ENCODE results near the gene CTNNA2. TPM values are rescaled to one million over a fixed set of nuclear protein-coding genes. Genes with fewer than 3 reads are reported as not detected.

CTNNA2 gene
- total RNA-seq, 1 experiment from 2014 or later = not detected

GRCh38 chr2:79824086-79824786 lies 311.4 kb downstream of the CTNNA2 start:
- no peak for TF ChIP-seq CTCF (conservative IDR thresholded peaks at IDR 0.05)
- TF ChIP-seq EZH2 (IDR thresholded peaks at IDR 0.05; ENCODE audit: low read depth) = no peak
- H3K4me1 ChIP-seq (replicated peaks; ENCODE audit: insufficient read depth) = no peaks in the 10 kb centered on the region
- no TSS peak for BruUV-seq (replicated peaks)
- no peak overlapping the region for H3K4me2 ChIP-seq
- H3K27ac ChIP-seq = no peak overlapping the region
- no peak overlapping the region for H3K4me3 ChIP-seq
- H3K79me2 ChIP-seq (ENCODE audit: low read depth) = no peaks in the 10 kb centered on the region
- no peaks in the 10 kb centered on the region for H4K20me1 ChIP-seq (ENCODE audit: insufficient read depth)
- ChIA-PET POLR2A (ENCODE audit: unreplicated experiment) (no interaction called here), CTCF (no interaction called here)
- intact Hi-C loops (cut with micrococcal nuclease; ENCODE audit: unreplicated experiment) = no loop called here
- no peaks in the 10 kb centered on the region; the same call in 1 of the 2 replicates for H3K9me2 ChIP-seq (ENCODE audit: insufficient read depth)
- no peaks in the 10 kb centered on the region for H3K9me3 ChIP-seq (ENCODE audit: insufficient read depth, low read depth)
- H3F3A ChIP-seq (ENCODE audit: insufficient read depth, low read depth) = no peaks in the 10 kb centered on the region
- DNase-seq = no peak
- peaks cover 10% of the 10 kb centered on the region; the same call in 1 of the 2 replicates for H3K27me3 ChIP-seq (ENCODE audit: insufficient read depth, low read depth)
- H2AFZ ChIP-seq = no peak overlapping the region
- H3K36me3 ChIP-seq (ENCODE audit: low read depth) = no peaks in the 10 kb centered on the region

GRCh38 chr2:79827881-79828280 lies 315.0 kb downstream of the CTNNA2 start:
- H3K4me1 ChIP-seq (replicated peaks; ENCODE audit: insufficient read depth) = no peaks in the 10 kb centered on the region
- ChIA-PET CTCF (no interaction called here), POLR2A (ENCODE audit: unreplicated experiment) (no interaction called here)
- peaks cover 10% of the 10 kb centered on the region; the same call in 1 of the 2 replicates for H3K27me3 ChIP-seq (ENCODE audit: insufficient read depth, low read depth)
- no peaks in the 10 kb centered on the region for H3F3A ChIP-seq (ENCODE audit: insufficient read depth, low read depth)
- no peak overlapping the region for H3K27ac ChIP-seq
- no peaks in the 10 kb centered on the region for H4K20me1 ChIP-seq (ENCODE audit: insufficient read depth)
- H2AFZ ChIP-seq = no peak overlapping the region
- H3K9me2 ChIP-seq (ENCODE audit: insufficient read depth) = no peaks in the 10 kb centered on the region; the same call in 1 of the 2 replicates
- no peak for DNase-seq
- intact Hi-C loops (cut with micrococcal nuclease; ENCODE audit: unreplicated experiment) = no loop called here
- no peaks in the 10 kb centered on the region for H3K79me2 ChIP-seq (ENCODE audit: low read depth)
- TF ChIP-seq EZH2 (IDR thresholded peaks at IDR 0.05; ENCODE audit: low read depth) (no peak), CTCF (conservative IDR thresholded peaks at IDR 0.05) (no peak)
- H3K4me2 ChIP-seq = no peak overlapping the region
- H3K4me3 ChIP-seq = no peak overlapping the region
- H3K36me3 ChIP-seq (ENCODE audit: low read depth) = no peaks in the 10 kb centered on the region
- no peaks in the 10 kb centered on the region for H3K9me3 ChIP-seq (ENCODE audit: insufficient read depth, low read depth)
- BruUV-seq (replicated peaks) = no TSS peak

- TF ChIP-seq CTCF (conservative IDR thresholded peaks at IDR 0.05) (no peak), EZH2 (IDR thresholded peaks at IDR 0.05; ENCODE audit: low read depth) (no peak)
- Histone ChIP-seq H3K36me3 (ENCODE audit: low read depth) (no peaks in the 10 kb centered on the region), H3K27ac (no peak overlapping the region), H3K79me2 (ENCODE audit: low read depth) (no peaks in the 10 kb centered on the region), H4K20me1 (ENCODE audit: insufficient read depth) (no peaks in the 10 kb centered on the region), H3K4me3 (no peak overlapping the region), H3F3A (ENCODE audit: insufficient read depth, low read depth) (no peaks in the 10 kb centered on the region), H3K9me3 (ENCODE audit: insufficient read depth, low read depth) (no peaks in the 10 kb centered on the region), H3K9me2 (ENCODE audit: insufficient read depth) (no peaks in the 10 kb centered on the region; the same call in 1 of the 2 replicates), H3K4me1 (replicated peaks; ENCODE audit: insufficient read depth) (no peaks in the 10 kb centered on the region), H3K27me3 (ENCODE audit: insufficient read depth, low read depth) (peaks cover 10% of the 10 kb centered on the region; the same call in 1 of the 2 replicates), H3K4me2 (no peak overlapping the region), H2AFZ (no peak overlapping the region)
- BruUV-seq (replicated peaks) = no TSS peak
- CTCF ChIA-PET = no interaction called here
- intact Hi-C loops (cut with micrococcal nuclease; ENCODE audit: unreplicated experiment) = no loop called here
- POLR2A ChIA-PET (ENCODE audit: unreplicated experiment) = no interaction called here
- DNase-seq = no peak
Observed at GRCh38 chr2:79830501-79830900, 317.6 kb downstream of the CTNNA2 start.

All from PC-9 (cell line).